AG04450 (cell line): ENCODE measurements around the gene SGCG. TPM values are rescaled to one million over a fixed set of nuclear protein-coding genes. Genes with fewer than 3 reads are reported as not detected.
"Not testable (repeated sequence)": the region's sequence is repeated elsewhere in the genome, so short reads cannot be mapped to it uniquely, and the experiment has no call there.

ENCODE experiments used
- CTCF ChIA-PET: fragments of 300-600, 350-600 bp; formaldehyde crosslinking; extraction: SDS; loops from one replicate; lab custom pipeline; 2022; ENCODE audit warnings: antibody characterized with exemption, inconsistent platforms; lab: Charles Lee
- POLR2A ChIA-PET: fragments of 350-600 bp; formaldehyde crosslinking; extraction: SDS; loops from one replicate; lab custom pipeline; 2021; ENCODE audit warnings: antibody characterized with exemption, inconsistent platforms; lab: Yijun Ruan, JAX
- DNase-seq: peaks from one replicate; pipeline ENCODE4 v3.0.0-alpha.2; 2011; ENCODE audit warnings: low read depth, low spot score
- H3K27ac ChIP-seq: one replicate; pipeline ENCODE4 v1.5.1; 2012; ENCODE audit warnings: low read depth, low read length, control low read depth
- H3K27me3 ChIP-seq: one replicate; pipeline ENCODE4 v1.6.0; 2012; ENCODE audit warnings: low read length; ENCODE audit not compliant: control insufficient read depth, insufficient read depth
- H3K4me3 ChIP-seq: 2 replicates; pipeline ENCODE4 v1.5.1; 2011; ENCODE audit warnings: mild to moderate bottlenecking, low read depth, low read length, control low read depth
- H3K9me3 ChIP-seq: 2 replicates; pipeline ENCODE4 v1.5.1; 2012; ENCODE audit warnings: low read length; ENCODE audit not compliant: control insufficient read depth, insufficient read depth
- CTCF ChIP-seq: IDR thresholded peaks from 2 replicates; pipeline ENCODE4 v1.5.1; 2011; ENCODE audit warnings: low read depth, low read length, control low read depth, inconsistent platforms
- polyA plus RNA-seq: library from polyadenylated mRNA; depleted of rRNA; stranded (reverse); fragments of >200 nt; gene quantifications from 2 replicates; pipeline ENCODE4 v1.2.3, GENCODE V29; 2011

Gene SGCG
- polyA plus RNA-seq, 1 experiment, result 0.10 TPM

GRCh38 chr13:23235994-23236393, 55.2 kb downstream of the SGCG start:
- ChIA-PET CTCF (no interaction called here), POLR2A (no interaction called here)
- peaks cover 5% of the 10 kb centered on the region for H3K27me3 ChIP-seq
- no peak overlapping the region for H3K27ac ChIP-seq
- no peak for DNase-seq
- no peak overlapping the region for H3K4me3 ChIP-seq
- no peak for TF ChIP-seq CTCF
- no peaks in the 10 kb centered on the region for H3K9me3 ChIP-seq

GRCh38 chr13:23243066-23243465, 62.3 kb downstream of the SGCG start:
- CTCF ChIA-PET, result no interaction called here
- Histone ChIP-seq H3K4me3 (no peak overlapping the region), H3K9me3 (no peaks in the 10 kb centered on the region), H3K27ac (no peak overlapping the region), H3K27me3 (peaks cover 3% of the 10 kb centered on the region)
- POLR2A ChIA-PET, result no interaction called here
- no peak for TF ChIP-seq CTCF
- DNase-seq, result no peak

GRCh38 chr13:23248410-23248809, 67.6 kb downstream of the SGCG start:
- H3K27me3 ChIP-seq, POLR2A ChIA-PET, DNase-seq, H3K9me3 ChIP-seq, H3K4me3 ChIP-seq, H3K27ac ChIP-seq: not testable (repeated sequence)
- CTCF ChIA-PET, result interaction anchor here (0.6 kb wide), 1 partner anchor 386 kb away, joined by 3 read pairs; no protein-coding TSS in a partner anchor

- TF ChIP-seq CTCF, result no peak
- Histone ChIP-seq H3K27me3 (no peaks in the 10 kb centered on the region), H3K4me3 (no peak overlapping the region), H3K9me3 (no peaks in the 10 kb centered on the region), H3K27ac (no peak overlapping the region)
- CTCF ChIA-PET, result no interaction called here
- POLR2A ChIA-PET, result no interaction called here
- no peak for DNase-seq
Observed at GRCh38 chr13:23254506-23254905, 73.7 kb downstream of the SGCG start.

- no peak overlapping the region for H3K4me3 ChIP-seq
- no peak for TF ChIP-seq CTCF
- no peak for DNase-seq
- H3K27ac ChIP-seq, result no peak overlapping the region
- no peaks in the 10 kb centered on the region for H3K27me3 ChIP-seq
- H3K9me3 ChIP-seq, result no peaks in the 10 kb centered on the region
- ChIA-PET CTCF (no interaction called here), POLR2A (no interaction called here)
Observed at GRCh38 chr13:23267571-23267970, 86.8 kb downstream of the SGCG start.

- H3K4me3 ChIP-seq, result no peak overlapping the region
- no peak for TF ChIP-seq CTCF
- ChIA-PET CTCF (no interaction called here), POLR2A (no interaction called here)
- no peaks in the 10 kb centered on the region for H3K9me3 ChIP-seq
- no peaks in the 10 kb centered on the region for H3K27me3 ChIP-seq
- no peak overlapping the region for H3K27ac ChIP-seq
- DNase-seq, result no peak
Observed at GRCh38 chr13:23268441-23268840, 87.7 kb downstream of the SGCG start.
